ENCODE results near the gene DDX51.
"Not testable (repeated sequence)": the region's sequence is repeated elsewhere in the genome, so short reads cannot be mapped to it uniquely, and the experiment has no call there.

Gene DDX51

GRCh38 chr12:132141976-132142678, 2.0 kb downstream of the DDX51 start:
- no peak for DNase-seq (ENCODE audit: low read depth)
- no peak overlapping the region for H3K4me3 ChIP-seq (ENCODE audit: low read depth, low read length)
- no peak for TF ChIP-seq CTCF (IDR thresholded peaks at IDR 0.05; ENCODE audit: low read depth, low read length, missing control alignments)

- TF ChIP-seq CTCF (IDR thresholded peaks at IDR 0.05; ENCODE audit: low read depth, low read length, missing control alignments) = no peak
- no peak for DNase-seq (ENCODE audit: low read depth)
Measured at GRCh38 chr12:132140918-132141841, 2.9 kb downstream of the DDX51 start.

GRCh38 chr12:132140501-132140900, 3.6 kb downstream of the DDX51 start:
- TF ChIP-seq CTCF (IDR thresholded peaks at IDR 0.05; ENCODE audit: low read depth, low read length, missing control alignments) = no peak
- DNase-seq (ENCODE audit: low read depth) = no peak
- no peak overlapping the region for H3K4me3 ChIP-seq (ENCODE audit: low read depth, low read length)

More at GRCh38 chr12:132140918-132141841, 2.9 kb downstream of the DDX51 start:
- no peak overlapping the region for H3K4me3 ChIP-seq (ENCODE audit: low read depth, low read length)

GRCh38 chr12:132139912-132140311, 4.2 kb downstream of the DDX51 start:
- TF ChIP-seq CTCF (IDR thresholded peaks at IDR 0.05; ENCODE audit: low read depth, low read length, missing control alignments) = no peak
- H3K4me3 ChIP-seq (ENCODE audit: low read depth, low read length) = no peak overlapping the region
- DNase-seq (ENCODE audit: low read depth) = no peak

GRCh38 chr12:132138941-132139871, 4.9 kb downstream of the DDX51 start:
- no peak for TF ChIP-seq CTCF (IDR thresholded peaks at IDR 0.05; ENCODE audit: low read depth, low read length, missing control alignments)
- no peak overlapping the region for H3K4me3 ChIP-seq (ENCODE audit: low read depth, low read length)
- DNase-seq (ENCODE audit: low read depth) = no peak

- TF ChIP-seq CTCF (IDR thresholded peaks at IDR 0.05; ENCODE audit: low read depth, low read length, missing control alignments) = no peak
- no peak overlapping the region for H3K4me3 ChIP-seq (ENCODE audit: low read depth, low read length)
- DNase-seq (ENCODE audit: low read depth) = no peak
Measured at GRCh38 chr12:132137483-132138125, 6.5 kb downstream of the DDX51 start.

GRCh38 chr12:132136226-132136625, 7.9 kb downstream of the DDX51 start:
- H3K4me3 ChIP-seq (ENCODE audit: low read depth, low read length); DNase-seq (ENCODE audit: low read depth): not testable (repeated sequence)

GRCh38 chr12:132134653-132135183, 9.4 kb downstream of the DDX51 start:
- DNase-seq (ENCODE audit: low read depth); H3K4me3 ChIP-seq (ENCODE audit: low read depth, low read length): not testable (repeated sequence)
